Measurements from ENCODE around the gene PRAC2. TPM values are rescaled to one million over a fixed set of nuclear protein-coding genes. Genes with fewer than 3 reads are reported as not detected.

PRAC2 gene
- total RNA-seq, 1 donor, result not detected

DNA sequence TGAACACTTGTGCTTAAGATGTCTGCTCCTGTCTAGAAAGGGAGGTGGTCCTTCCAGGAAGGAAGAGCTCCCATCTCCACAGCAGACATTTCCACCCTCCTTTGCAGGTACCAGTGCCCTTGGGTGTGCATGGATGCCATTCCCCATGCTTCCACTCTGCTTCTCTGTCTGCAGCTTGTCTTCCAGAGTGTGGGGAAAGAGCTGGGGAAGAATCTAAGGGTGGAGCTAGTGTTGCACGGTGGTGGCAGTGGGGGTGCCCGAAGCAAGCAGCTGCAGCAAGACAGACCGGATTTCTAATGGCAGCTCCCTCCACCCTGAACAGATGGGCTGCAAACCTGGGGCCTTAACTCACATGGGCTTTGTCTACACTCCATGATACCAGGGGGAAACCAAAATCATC lies 28.2 kb downstream of the PRAC2 start:
- H3K79me2 ChIP-seq (ENCODE audit: insufficient read depth, low read length), result no peaks in the 10 kb centered on the region
- H4K20me1 ChIP-seq (ENCODE audit: insufficient read depth, low read length), result peaks cover 3% of the 10 kb centered on the region
- no peak overlapping the region for H3K27ac ChIP-seq (ENCODE audit: low read depth, low read length)
- H3K9me3 ChIP-seq (ENCODE audit: low read depth, low read length), result no peaks in the 10 kb centered on the region
- H3K27me3 ChIP-seq (ENCODE audit: insufficient read depth, low read length), result peaks cover 100% of the 10 kb centered on the region
- no peak overlapping the region for H3K4me3 ChIP-seq (ENCODE audit: insufficient read depth, low read length)
- TF ChIP-seq, protein P1, sequence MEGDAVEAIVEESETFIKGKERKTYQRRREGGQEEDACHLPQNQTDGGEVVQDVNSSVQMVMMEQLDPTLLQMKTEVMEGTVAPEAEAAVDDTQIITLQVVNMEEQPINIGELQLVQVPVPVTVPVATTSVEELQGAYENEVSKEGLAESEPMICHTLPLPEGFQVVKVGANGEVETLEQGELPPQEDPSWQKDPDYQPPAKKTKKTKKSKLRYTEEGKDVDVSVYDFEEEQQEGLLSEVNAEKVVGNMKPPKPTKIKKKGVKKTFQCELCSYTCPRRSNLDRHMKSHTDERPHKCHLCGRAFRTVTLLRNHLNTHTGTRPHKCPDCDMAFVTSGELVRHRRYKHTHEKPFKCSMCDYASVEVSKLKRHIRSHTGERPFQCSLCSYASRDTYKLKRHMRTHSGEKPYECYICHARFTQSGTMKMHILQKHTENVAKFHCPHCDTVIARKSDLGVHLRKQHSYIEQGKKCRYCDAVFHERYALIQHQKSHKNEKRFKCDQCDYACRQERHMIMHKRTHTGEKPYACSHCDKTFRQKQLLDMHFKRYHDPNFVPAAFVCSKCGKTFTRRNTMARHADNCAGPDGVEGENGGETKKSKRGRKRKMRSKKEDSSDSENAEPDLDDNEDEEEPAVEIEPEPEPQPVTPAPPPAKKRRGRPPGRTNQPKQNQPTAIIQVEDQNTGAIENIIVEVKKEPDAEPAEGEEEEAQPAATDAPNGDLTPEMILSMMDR (IDR thresholded peaks at IDR 0.05; ENCODE audit: extremely low read depth, low read depth, low read length), result no peak
- peaks cover 3% of the 10 kb centered on the region for H3K4me1 ChIP-seq (ENCODE audit: insufficient read depth, low read length)
- H3K4me2 ChIP-seq (ENCODE audit: insufficient read depth, low read length), result no peak overlapping the region
- H3K36me3 ChIP-seq (ENCODE audit: insufficient read depth, low read length), result no peaks in the 10 kb centered on the region
- no peak overlapping the region for H2AFZ ChIP-seq (ENCODE audit: low read length)
- DNase-seq (ENCODE audit: insufficient read length, low spot score, missing footprints), result peak; percentile 52

DNA sequence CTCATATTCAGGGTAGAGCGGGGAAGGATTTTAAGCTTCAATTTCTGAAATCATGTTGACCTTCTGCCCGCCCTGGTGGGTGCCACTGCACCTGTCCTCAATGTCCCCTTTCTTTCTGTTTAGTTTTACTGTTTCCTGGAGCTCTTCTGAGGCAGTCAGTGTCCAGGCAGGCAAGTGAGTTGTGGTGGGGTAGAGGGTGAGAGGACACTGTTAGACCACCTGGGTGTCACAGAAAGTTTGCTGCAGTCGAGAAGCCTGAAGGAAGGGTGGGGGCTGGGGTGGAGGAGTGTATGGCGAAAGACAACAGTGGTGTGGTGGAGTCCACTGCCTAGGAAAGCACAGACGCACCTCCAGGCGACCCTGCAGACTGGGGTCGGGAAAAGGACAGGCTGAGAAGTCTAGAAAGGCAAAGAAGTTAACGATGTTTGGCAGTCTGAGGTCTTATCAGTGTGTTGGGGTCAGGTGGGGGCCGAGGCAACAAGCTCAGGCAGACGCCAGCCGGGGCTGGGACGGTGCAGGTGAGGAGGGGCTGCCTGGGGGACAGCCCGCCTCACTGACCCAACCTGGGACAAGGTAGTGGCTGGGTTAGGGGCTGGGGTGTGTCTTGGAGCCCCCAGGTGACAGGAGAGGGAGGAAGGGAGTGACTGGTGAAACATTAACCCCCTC lies 28.9 kb downstream of the PRAC2 start:
- Histone ChIP-seq H3K4me3 (ENCODE audit: insufficient read depth, low read length) (no peak overlapping the region), H3K36me3 (ENCODE audit: insufficient read depth, low read length) (no peaks in the 10 kb centered on the region), H4K20me1 (ENCODE audit: insufficient read depth, low read length) (peaks cover 3% of the 10 kb centered on the region), H3K27me3 (ENCODE audit: insufficient read depth, low read length) (peaks cover 99% of the 10 kb centered on the region), H3K27ac (ENCODE audit: low read depth, low read length) (no peak overlapping the region), H3K79me2 (ENCODE audit: insufficient read depth, low read length) (no peaks in the 10 kb centered on the region), H3K4me1 (ENCODE audit: insufficient read depth, low read length) (peaks cover 3% of the 10 kb centered on the region), H3K9me3 (ENCODE audit: low read depth, low read length) (no peaks in the 10 kb centered on the region), H2AFZ (ENCODE audit: low read length) (no peak overlapping the region), H3K4me2 (ENCODE audit: insufficient read depth, low read length) (no peak overlapping the region)
- DNase-seq (ENCODE audit: insufficient read length, low spot score, missing footprints), result peak; percentile 48
- TF ChIP-seq, protein P1 (IDR thresholded peaks at IDR 0.05; ENCODE audit: extremely low read depth, low read depth, low read length), result no peak

DNA sequence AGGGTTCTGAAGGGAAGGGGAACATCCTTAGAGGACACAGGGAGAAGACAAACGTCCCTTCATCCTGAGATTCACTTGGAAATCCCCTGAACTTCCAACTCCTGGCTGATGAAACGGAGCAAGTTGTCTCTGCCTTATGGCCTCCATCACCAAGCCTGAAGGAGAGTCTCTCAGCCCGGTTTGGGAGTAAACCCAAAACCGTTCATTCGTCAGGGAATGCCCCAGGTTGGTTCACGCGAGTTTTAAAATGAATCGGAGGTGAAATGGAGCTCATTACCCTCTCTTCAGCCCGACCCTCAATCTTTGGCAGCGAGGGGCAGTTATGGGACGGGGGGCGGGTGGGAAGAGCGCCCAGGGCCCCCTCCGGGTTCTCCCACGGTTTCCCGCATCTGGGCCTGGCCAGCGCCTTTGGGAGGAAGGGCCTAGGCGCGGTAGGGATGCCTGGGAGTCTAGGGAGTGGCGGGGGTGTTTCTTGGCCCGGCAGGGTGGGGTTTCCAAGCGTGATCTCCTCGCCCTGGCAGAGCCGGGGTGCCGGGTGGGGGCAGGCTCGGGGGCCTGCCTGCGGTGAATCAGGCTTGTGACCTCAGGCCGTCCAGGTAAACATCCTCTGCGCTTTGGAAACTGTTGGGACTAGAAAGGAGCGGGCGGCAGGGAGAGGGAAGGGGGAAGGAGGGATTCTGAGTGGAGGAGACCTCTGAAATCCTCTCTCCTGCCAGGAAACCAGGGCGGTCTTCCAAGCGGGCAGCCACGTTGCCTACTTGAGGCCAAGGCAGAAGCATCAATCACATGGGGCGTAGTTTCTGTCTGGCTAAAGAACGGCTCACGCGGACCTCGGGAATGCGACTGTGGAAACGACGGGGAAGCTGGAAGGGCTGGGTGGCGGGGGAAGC lies 29.7 kb downstream of the PRAC2 start:
- Histone ChIP-seq H3K27me3 (ENCODE audit: insufficient read depth, low read length) (peaks cover 99% of the 10 kb centered on the region), H3K79me2 (ENCODE audit: insufficient read depth, low read length) (no peaks in the 10 kb centered on the region), H4K20me1 (ENCODE audit: insufficient read depth, low read length) (peaks cover 3% of the 10 kb centered on the region)

More for the DNA sequence above, 29.7 kb downstream of the PRAC2 start:
- Histone ChIP-seq H3K36me3 (ENCODE audit: insufficient read depth, low read length) (no peaks in the 10 kb centered on the region), H3K4me3 (ENCODE audit: insufficient read depth, low read length) (no peak overlapping the region), H2AFZ (ENCODE audit: low read length) (no peak overlapping the region), H3K27ac (ENCODE audit: low read depth, low read length) (no peak overlapping the region), H3K4me1 (ENCODE audit: insufficient read depth, low read length) (peaks cover 3% of the 10 kb centered on the region), H3K4me2 (ENCODE audit: insufficient read depth, low read length) (no peak overlapping the region), H3K9me3 (ENCODE audit: low read depth, low read length) (no peaks in the 10 kb centered on the region)
- peak; percentile 35 for DNase-seq (ENCODE audit: insufficient read length, low spot score, missing footprints)
- TF ChIP-seq, protein P1 (IDR thresholded peaks at IDR 0.05; ENCODE audit: extremely low read depth, low read depth, low read length), result no peak

Measured in osteoblast (primary cell).